MM.1S (cell line): ENCODE results near the gene RDH5.

Source experiments
- DNase-seq: peaks from one replicate; pipeline ENCODE4 v3.0.0-alpha.2; 2015
- H2AFZ ChIP-seq: fragments of 300-600 bp; sonication (generic); 2 replicates; pipeline ENCODE4 v1.6.0; 2016; ENCODE audit warnings: antibody characterized with exemption, low read length
- H3F3A ChIP-seq: fragments of 300-600 bp; sonication (generic); 2 replicates; pipeline ENCODE4 v1.6.1; 2016; ENCODE audit warnings: mild to moderate bottlenecking, antibody characterized with exemption, low read length, moderate library complexity, mixed read lengths; ENCODE audit not compliant: insufficient read depth
- H3K27ac ChIP-seq: fragments of 300-600 bp; sonication (generic); 2 replicates; pipeline ENCODE4 v1.5.1; 2016; ENCODE audit warnings: mild to moderate bottlenecking, low read length
- H3K27me3 ChIP-seq: fragments of 300-600 bp; sonication (generic); replicated peaks from 2 replicates; pipeline ENCODE4 v1.6.0; 2016; ENCODE audit warnings: low read length; ENCODE audit not compliant: insufficient read depth
- H3K36me3 ChIP-seq: fragments of 300-600 bp; sonication (generic); replicated peaks from 2 replicates; pipeline ENCODE4 v1.6.1; 2016; ENCODE audit warnings: mild to moderate bottlenecking, low read length, mixed read lengths; ENCODE audit not compliant: insufficient read depth
- H3K4me1 ChIP-seq: fragments of 300-600 bp; sonication (generic); 2 replicates; pipeline ENCODE4 v1.6.1; 2016; ENCODE audit warnings: low read length, mixed read lengths
- H3K4me2 ChIP-seq: fragments of 300-600 bp; sonication (generic); 2 replicates; pipeline ENCODE4 v1.6.0; 2016; ENCODE audit warnings: low read depth, low read length
- H3K4me3 ChIP-seq: fragments of 300-600 bp; sonication (generic); 2 replicates; pipeline ENCODE4 v1.5.1; 2016; ENCODE audit warnings: low read length, mixed read lengths
- H3K79me2 ChIP-seq: fragments of 300-600 bp; sonication (generic); 2 replicates; pipeline ENCODE4 v1.6.1; 2016; ENCODE audit warnings: mixed run types, low read length, mixed read lengths
- H3K9ac ChIP-seq: fragments of 300-600 bp; sonication (generic); 2 replicates; pipeline ENCODE4 v1.6.1; 2016; ENCODE audit warnings: low read length, mixed read lengths
- H3K9me2 ChIP-seq: fragments of 300-600 bp; sonication (generic); replicated peaks from 2 replicates; pipeline ENCODE4 v1.6.1; 2016; ENCODE audit warnings: mild to moderate bottlenecking, low read length, mixed read lengths; ENCODE audit not compliant: insufficient read depth
- H3K9me3 ChIP-seq: fragments of 300-600 bp; sonication (generic); replicated peaks from 2 replicates; pipeline ENCODE4 v1.6.1; 2016; ENCODE audit warnings: mild to moderate bottlenecking, low read length, mixed read lengths; ENCODE audit not compliant: insufficient read depth
- H4K20me1 ChIP-seq: fragments of 300-600 bp; sonication (generic); 2 replicates; pipeline ENCODE4 v1.6.1; 2016; ENCODE audit warnings: mild to moderate bottlenecking, low read length, moderate library complexity, mixed read lengths; ENCODE audit not compliant: insufficient read depth
- CTCF ChIP-seq: fragments of 300-600 bp; sonication (generic); IDR thresholded peaks from 2 replicates; pipeline ENCODE4 v1.5.1; 2016; ENCODE audit warnings: antibody characterized with exemption, low read length, mixed read lengths
- EZH2 ChIP-seq: fragments of 300-600 bp; sonication (generic); optimal IDR thresholded peaks from 2 replicates; pipeline ENCODE3; 2017; ENCODE audit warnings: low read depth, mild to moderate bottlenecking, antibody characterized with exemption, low read length, mixed read lengths
- EZH2phosphoT487 ChIP-seq: fragments of 300-600 bp; sonication (generic); IDR thresholded peaks from 2 replicates; pipeline ENCODE4 v1.6.1; 2018; ENCODE audit warnings: antibody characterized with exemption, low read length

RDH5 gene

GRCh38 chr12:55718015-55718414, 2.2 kb upstream of the RDH5 start:
- Histone ChIP-seq H3K4me1 (peaks cover 16% of the 10 kb centered on the region), H3K9me3 (no peaks in the 10 kb centered on the region), H3K4me2 (no peak overlapping the region), H3K27ac (no peak overlapping the region), H3K79me2 (peaks cover 21% of the 10 kb centered on the region), H2AFZ (no peak overlapping the region), H3K4me3 (no peak overlapping the region), H3K36me3 (no peaks in the 10 kb centered on the region), H3F3A (peaks cover 10% of the 10 kb centered on the region; the same call in 1 of the 2 replicates), H3K27me3 (peaks cover 6% of the 10 kb centered on the region; the same call in 1 of the 2 replicates), H4K20me1 (no peaks in the 10 kb centered on the region), H3K9me2 (no peaks in the 10 kb centered on the region), H3K9ac (no peak overlapping the region)
- no peak for DNase-seq
- TF ChIP-seq EZH2 (no peak), EZH2phosphoT487 (no peak), CTCF (no peak)

GRCh38 chr12:55718624-55719275, 1.4 kb upstream of the RDH5 start:
- Histone ChIP-seq H3F3A (peaks cover 10% of the 10 kb centered on the region; the same call in 1 of the 2 replicates), H3K4me2 (no peak overlapping the region), H3K27me3 (peaks cover 1% of the 10 kb centered on the region; the same call in 1 of the 2 replicates), H3K79me2 (peaks cover 21% of the 10 kb centered on the region), H3K4me1 (peaks cover 16% of the 10 kb centered on the region), H3K36me3 (no peaks in the 10 kb centered on the region), H4K20me1 (no peaks in the 10 kb centered on the region), H3K27ac (no peak overlapping the region), H3K4me3 (no peak overlapping the region), H3K9ac (no peak overlapping the region), H3K9me2 (no peaks in the 10 kb centered on the region), H2AFZ (no peak overlapping the region), H3K9me3 (no peaks in the 10 kb centered on the region)
- no peak for DNase-seq
- TF ChIP-seq CTCF (no peak), EZH2phosphoT487 (no peak), EZH2 (no peak)

GRCh38 chr12:55719371-55719770, 822 bp upstream of the RDH5 start:
- Histone ChIP-seq H3K9me2 (no peaks in the 10 kb centered on the region), H3K4me3 (no peak overlapping the region), H3K9ac (no peak overlapping the region), H3K36me3 (no peaks in the 10 kb centered on the region), H3K4me1 (peaks cover 16% of the 10 kb centered on the region), H2AFZ (no peak overlapping the region), H3K4me2 (no peak overlapping the region), H3K9me3 (no peaks in the 10 kb centered on the region), H3K27me3 (no peaks in the 10 kb centered on the region), H3F3A (peaks cover 10% of the 10 kb centered on the region; the same call in 1 of the 2 replicates), H3K79me2 (peaks cover 21% of the 10 kb centered on the region), H4K20me1 (no peaks in the 10 kb centered on the region), H3K27ac (no peak overlapping the region)
- TF ChIP-seq EZH2 (no peak), CTCF (no peak), EZH2phosphoT487 (no peak)
- DNase-seq = no peak
